DMS53 treated with DMSO at 0.1 percent for 48 hours (cell line): ENCODE measurements around the gene PEPD.
A peak's percentile ranks its signal among the peaks of the same experiment; 100 is the strongest.

Source experiments
- DNase-seq: peaks from one replicate; lab custom pipeline; 2025; ENCODE audit not compliant: unreplicated experiment; lab: John Stamatoyannopoulos, UW

Gene PEPD

DNA sequence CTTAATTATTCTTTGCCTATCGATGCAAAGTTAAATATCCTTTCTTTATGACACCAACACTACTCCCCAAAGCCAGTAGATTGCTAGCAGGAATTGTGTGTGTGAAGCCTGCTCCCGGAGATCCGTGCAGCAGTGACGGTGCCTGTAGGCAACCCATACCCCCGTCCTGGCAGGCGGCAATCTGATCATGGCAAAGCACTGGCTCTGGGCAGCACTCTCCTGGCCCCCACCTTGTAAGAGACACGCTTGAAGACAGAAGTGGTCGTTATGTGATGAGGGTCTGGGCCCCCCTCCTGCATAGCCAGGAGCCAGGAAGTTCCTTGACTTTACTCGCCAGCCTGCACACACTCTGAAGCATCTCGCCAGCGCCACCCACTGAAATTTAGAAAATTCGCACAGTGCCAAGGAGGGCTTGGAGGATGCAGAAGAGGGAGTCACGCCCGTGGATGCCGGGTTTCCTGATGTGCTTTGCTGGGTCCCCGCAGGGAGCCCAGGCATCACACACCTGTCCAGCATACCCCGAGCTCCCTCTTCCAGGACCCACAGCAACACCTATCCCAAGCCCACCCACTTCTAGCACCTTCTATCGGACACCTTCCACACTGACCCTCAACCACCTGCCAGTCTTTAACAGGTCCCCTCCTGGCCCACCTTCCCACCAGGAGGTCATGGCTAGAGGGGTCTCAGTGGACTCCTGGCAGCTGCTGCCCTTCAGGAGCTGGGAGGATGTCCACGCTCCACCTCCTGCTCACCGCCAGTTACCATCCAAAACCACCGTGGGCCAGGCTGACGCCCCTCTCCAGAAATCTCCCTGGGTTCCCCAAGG, 93.6 kb downstream of the PEPD start:
- DNase-seq, result no peak

DNA sequence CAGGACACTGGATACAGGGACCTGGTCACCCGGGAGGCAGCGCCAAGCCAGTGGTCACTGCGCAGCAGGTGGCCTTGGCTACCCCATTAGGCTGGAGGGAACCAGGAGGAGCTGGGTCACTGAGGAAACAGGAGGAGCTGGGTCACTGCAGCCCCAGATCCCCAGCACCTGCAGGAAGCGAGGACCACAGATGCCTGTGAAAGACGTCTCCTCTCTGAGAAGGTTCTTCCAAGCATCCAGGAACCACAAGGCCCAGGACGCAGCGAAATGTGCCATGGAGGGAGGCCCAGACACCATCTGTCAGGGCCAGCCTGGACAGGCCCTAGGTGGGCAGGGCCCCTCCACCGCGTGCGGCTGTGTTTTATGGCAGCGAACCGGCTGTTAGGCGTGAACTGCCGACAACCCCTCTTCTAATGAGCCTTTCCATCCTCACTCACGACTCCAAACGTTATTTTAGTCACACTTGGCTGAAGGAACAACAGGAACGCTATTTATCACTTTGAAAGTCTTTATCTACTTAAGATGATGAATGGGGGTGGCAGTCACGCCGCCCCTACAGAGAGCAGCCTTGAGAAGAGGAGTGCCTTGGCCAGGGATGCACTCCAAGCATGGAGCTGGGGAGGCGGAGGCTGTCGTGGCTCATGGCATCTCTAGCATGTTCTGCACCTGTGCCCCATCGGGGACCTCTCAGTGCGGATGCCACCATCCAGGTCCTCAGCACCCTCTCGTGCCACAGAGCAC, 94.8 kb downstream of the PEPD start:
- no peak for DNase-seq

DNA sequence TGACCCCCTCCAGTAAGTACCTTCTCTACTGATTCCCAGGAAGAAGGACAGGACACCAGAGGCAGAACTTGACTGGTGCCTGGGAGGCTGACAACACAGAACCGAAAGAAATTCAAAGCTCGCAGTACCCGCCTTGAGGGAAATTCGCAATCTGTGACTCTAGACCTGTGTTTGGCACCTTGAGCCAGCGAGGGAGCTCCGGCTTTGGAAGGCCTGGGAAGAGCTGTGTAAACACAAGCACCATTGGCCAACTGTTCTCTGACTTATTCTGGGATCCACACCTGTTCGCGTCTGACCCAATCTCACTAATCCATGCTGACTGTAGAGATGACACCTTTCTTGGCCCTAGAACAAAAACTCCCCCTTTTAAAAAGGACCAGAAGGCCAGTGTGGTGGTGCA, 97.4 kb downstream of the PEPD start:
- DNase-seq, result no peak

DNA sequence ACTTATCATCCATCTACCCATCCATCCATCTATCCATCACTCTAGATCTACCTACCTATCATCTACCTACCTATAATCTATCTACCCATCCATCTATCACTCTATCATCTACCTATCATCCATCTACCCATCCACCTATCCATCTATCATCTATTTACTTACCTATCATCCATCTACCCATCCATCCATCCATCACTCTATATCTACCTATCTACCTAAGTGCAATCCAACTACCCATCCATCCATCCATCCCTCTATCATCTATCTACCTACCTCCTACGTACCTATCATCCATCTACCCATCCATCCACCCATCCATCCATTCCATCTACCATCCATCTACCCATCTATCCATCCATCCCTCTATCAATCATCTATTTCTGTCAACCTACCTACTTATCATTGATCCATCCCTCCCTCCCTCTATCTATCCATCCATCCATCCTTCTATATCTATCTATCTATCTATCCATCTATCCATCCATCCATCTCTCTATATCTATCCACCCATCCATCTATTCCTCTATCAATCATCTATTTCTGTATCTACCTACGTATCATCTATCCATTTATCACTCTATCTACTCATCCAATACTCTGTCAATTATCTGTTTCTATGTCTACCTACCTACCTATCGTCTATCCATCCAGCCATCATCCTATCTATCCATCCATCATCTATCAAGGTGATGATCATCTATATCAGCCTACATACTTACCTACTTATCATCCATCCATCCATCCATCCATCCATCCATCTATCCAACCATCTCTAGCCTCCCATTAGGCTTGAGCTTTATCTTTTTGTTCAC, 99.0 kb downstream of the PEPD start:
- DNase-seq, result no peak

DNA sequence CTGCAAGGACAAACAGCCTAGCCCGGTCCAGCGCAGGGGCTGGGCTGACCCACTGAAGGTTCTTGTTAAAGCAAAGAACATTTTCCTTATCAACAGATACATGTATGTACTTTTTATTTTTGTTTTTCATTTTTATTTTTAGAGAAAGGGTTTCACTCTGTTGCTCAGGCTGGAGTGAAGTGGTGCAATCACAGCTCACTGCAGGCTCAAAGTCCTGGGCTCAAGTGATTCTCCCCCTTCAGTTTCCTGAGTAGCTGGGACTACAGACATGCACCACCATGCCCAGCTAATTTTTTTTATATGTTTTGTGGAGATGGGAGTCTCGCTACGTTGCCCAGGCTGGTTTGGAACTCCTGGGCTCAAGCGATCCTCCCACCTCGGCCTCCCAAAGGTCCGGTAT, 100.2 kb downstream of the PEPD start:
- no peak for DNase-seq

DNA sequence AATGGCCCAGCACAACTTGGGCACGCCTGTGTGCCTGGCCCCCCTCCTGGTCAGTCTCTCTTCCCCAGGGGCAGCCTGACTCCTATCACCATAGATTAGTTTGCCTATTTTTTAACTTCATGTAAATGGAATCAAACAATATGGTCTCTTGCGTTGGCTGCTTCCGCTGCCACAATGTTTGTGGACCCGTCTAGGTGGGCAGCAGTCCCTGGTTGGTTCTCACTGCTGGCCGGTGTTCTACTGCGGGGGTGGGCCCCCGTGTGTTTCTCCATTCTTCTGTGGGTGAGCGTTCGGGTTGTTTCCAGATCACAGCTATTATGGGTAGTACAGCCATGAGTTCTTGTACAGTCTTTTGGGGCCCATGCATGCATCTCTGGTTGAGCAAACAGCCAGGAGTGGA, 100.8 kb downstream of the PEPD start:
- no peak for DNase-seq

DNA sequence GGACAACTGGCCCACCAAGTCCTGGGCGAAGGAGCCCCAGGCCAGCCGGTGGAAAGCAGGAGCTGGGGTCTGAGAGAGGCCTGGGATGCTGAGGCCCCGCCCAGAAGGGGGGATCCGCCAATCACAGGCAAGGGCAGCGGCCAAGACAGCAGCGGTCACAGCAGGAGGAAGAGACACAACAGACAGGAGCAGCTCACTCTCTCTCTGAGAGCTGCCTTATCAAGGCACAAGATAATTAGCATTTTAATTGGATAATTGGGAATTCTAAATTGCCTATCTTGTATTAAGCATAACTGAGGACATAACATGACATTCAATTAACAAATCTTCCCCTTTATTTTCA, 101.8 kb downstream of the PEPD start:
- no peak for DNase-seq

DNA sequence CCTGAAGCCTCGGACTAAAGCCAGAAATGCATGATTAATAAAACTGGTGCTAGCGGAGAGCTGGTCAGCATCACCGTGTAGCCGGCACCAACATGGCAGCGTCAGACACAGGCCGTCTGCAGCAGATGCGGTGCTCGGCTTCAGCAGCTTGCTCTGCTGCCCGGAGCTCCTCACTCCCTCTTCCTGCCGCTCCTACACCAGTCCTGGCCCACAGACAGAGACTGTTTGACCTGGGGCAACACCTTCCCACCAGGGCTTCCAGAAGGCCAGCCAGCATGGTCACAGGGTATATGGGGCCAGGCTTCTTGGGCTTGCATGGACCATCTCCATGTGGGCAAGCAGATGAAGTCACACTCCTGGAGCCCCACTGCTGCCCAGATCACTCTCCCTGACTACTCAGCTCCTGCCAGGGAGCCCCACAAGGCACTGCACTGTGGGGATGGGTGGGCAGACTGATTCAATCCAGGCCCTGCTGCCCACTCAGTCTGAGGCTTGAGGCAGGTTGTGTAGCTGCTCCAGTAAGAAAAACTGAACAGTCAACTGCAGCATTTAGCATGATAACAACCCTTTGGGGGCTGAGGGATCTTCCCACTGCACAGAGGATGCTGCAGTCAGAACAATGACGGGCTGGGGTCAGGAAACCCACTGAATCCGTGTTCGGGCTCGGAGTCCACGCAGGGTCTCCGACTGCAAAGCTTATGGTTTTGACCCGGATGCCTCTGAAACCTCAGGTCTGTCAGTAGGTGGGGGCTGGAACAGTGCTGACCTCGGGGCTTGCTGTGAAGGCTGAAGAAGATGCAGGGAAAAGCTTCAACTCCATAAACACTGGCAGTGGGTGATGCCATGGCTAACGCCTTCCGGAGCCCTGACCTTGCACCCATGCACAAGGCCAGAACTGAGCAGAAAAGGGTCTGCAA, 102.5 kb downstream of the PEPD start:
- no peak for DNase-seq

DNA sequence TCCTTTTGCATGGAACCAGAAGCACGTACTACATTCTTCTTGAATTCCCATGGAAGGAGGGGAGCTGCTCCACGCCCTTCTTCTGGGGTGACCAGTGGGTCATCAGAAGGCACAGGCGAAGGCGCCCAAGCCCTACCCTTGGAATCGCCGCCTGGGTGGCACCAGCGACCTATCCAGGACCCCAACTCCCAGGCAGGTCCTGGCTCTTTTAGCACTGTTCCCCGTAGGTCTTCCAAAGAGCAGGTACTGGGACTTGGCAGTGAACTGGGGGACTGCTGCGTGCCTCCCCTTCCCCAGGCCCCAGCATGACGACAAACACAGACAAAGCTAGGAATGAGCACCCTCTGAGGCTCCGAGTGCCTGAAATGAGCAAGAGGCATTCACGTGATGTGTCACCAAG, 103.1 kb downstream of the PEPD start:
- no peak for DNase-seq

DNA sequence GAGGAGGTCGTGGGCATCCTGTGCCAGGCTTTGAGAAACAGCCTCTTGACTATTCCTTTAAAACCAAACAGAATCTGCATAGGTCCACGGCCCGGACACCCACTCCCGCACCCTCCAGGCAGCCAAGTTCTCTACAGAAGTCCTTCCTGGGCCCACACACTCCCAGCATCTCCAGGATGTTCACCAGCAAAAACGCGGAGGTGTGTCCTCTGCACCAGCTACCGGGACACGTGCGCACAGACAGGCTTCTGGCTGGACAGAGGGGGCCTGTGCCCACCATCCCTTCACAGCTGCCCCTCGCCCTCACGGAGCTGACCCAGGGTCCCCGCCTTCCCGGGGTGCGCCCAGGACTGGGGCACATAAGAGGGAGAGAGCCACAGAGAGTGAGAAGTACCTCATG, 103.8 kb downstream of the PEPD start:
- no peak for DNase-seq

DNA sequence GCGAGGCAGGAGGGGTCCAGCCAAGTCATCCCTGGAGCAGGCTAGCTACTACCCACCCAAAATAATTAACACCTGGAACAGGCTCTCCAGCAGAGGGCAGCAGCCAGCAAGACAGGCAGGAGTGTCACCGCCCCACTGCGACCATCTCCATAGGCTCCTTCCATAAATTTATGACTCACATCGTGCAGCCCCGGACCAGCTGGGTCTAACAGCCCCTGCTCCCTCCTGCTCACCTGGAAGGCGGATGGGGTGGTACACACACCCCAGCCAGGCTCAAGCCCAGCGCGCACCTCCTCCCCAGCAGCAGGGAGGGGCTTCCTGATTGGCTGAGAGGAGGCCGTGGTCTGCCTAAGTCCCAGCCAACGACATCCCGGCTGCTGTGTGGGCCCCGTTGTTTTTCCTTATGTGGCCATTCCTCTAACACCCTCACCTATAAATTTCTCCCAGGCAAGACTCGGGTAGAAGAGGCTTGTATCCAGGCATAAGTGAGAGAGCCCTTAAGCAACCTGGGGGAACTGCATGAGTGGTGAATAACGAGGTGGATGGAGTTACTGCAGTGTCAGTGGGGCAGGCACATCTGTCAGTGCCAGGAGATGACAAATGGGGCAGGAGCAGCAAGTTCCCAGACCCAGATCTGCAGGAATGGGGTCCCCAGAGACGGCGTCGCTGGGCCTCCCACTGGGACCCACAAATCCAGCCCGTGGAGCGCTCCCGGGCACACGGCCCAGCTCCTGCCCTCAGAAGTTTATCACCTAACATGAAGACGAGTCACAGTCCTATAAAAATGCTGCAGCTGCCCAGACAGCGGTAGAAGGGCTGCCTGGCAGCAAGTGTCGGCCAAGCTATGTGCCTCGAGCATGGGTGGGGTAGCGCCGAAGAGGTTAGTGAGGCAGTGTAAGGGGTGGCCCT, 105.0 kb downstream of the PEPD start:
- peak; percentile 68 for DNase-seq

DNA sequence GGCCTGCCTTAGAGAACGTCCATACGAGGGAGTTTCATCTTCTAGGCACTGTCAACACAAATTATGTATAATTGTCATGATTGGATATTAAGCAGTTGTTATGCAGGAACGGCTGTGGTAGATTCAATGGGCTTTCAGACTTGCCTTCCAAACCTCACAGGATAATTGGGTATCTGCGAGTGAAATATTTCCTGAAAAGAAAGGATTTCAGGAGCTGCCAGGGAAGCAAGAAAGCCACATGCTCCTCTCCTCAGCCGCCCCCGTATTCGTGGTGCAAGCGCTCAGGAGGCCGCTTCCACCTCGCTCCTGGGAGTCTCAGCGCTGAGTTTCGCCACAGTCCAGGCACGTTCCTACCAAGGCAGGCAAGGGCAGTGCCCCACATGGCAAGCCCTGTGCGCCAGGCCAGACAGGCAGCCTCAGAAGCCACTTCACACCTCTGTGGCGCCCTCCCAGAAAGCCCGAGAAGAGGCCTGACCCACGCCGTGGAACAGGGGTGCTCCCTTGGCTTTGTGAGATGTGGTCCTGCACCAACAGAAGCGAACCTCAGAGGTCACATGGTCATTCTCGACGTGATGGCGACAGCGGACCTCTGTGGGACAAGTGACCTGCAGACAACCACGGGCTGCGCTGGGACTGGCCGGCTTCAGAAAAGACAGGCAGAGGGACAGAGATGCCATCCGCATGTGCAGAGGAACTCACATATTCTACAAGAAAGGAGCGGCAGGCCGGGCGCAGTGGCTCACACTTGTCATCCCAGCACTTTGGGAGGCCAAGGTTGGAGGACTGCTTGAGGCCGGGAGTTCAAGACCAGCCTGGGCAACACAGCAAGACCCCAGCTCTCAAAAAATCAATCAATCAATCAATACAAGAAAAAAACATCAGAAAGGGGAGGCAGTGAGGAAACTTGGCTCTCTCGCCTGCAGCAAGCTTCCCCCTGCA, 106.7 kb downstream of the PEPD start:
- DNase-seq, result no peak

DNA sequence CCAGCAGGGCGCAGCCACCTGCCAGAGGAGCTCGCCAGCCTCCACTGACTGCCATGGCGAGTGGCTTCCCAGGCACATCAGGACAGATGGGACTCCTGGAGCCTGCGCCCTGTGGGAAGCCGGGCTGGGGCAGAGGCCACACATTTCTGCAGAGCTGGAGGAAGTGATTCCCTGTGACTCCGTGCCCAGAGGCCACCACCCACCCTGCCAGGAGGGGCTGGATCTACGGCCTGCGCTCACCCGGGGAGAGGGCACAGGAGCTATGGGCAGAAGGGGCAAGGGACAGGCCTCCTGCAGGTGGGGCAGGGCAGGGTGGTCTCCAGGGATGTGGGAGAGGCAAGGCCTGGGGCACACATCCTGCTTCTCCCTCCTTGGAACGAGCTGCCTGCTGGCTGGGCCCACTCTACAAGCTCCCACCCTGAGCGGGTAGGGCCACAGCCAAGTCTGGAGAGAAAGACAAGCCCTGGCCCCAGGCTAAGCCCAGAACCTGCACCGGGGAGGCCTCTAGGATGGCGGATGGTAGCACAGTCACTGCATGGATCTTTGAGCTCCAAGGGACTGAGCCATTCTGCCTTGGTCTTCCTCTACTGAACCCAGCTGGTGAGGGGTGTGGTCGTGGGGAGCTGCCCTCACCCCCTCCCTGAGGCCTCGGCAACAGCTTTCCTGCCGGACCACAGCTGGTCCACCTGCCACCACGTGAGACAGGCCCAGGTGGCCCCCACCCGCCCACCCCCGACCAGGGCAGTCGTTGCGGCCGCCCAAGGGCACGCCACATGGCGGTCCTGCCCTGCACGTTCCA, 107.5 kb downstream of the PEPD start:
- no peak for DNase-seq

DNA sequence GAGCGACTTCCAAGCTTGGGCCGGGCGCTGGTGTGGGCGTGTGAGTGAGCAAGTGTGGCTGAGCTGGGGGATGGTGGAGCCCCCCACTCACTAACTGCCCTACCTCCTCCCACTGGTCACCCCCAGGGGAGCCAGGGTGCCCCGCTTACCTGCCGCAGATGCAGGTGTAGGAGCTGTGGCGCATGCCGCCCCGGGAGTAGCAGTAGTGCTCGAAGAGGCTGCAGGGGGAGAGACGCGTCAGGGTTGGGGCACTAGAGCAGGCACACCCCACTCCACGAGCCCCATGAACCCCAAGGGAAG, 108.2 kb downstream of the PEPD start:
- no peak for DNase-seq

DNA sequence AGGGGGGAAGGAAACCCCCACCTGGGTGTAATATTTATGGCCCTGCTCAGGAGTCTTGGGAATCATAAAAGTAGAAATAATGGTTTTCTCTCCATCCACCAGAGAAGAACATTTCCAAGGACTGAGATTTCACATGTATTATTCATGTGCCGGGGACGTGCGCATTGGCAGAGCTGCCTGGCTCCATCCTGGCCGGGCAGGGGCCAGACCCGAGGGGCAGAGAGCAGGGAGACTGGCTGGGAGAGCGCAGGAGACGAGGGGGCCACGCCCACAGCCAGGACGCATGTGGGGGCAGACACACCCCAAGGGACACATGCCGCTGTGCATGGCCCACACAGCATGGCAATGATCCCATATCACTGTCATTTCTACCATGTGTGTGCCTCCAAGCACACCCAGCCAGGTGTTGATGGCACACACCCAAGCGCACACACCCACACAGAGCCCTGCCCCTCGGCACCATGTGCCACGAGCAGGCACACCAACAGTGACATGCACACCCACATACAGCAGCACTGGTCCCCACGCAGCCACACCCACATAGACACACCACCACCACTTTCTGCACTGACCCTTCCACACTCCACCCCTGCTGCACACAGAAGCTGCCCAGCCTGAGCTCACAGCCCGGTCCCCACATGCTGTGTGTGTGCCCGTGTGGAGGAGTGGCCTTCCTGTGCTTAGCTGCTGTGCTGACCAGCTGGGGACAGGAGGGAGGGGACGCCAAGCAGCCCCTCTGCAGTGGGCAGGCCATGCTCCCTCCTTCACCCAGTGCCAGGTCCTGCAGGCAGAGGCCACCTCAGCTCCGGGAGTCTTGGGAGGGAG, 108.8 kb downstream of the PEPD start:
- DNase-seq, result no peak

DNA sequence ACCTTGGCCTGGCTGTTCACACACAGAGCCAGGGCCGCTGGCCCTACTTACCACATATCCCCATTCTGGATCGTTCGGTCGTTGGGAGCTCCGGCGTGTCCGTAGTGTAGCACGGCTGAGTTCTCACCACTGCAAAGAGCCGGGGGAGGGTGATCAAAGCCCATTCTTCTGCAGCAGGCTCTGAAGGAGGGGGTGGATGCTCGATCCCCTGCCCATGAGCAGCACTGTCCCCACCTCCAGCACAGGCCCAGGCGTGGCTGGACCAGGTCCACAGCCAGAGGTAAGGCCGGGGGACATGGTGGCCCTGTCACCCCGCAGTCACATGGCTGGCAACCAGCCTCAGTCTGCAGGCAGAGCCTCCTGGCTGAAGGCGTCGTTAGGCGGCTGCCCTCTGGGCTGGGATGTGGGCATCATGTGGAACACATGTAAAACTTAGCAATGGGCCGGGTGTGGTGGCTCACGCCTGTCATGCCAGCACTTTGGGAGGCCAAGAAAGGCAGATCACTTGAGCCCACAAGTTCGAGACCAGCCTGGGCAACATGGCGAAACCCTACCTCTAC, 109.9 kb downstream of the PEPD start:
- no peak for DNase-seq

DNA sequence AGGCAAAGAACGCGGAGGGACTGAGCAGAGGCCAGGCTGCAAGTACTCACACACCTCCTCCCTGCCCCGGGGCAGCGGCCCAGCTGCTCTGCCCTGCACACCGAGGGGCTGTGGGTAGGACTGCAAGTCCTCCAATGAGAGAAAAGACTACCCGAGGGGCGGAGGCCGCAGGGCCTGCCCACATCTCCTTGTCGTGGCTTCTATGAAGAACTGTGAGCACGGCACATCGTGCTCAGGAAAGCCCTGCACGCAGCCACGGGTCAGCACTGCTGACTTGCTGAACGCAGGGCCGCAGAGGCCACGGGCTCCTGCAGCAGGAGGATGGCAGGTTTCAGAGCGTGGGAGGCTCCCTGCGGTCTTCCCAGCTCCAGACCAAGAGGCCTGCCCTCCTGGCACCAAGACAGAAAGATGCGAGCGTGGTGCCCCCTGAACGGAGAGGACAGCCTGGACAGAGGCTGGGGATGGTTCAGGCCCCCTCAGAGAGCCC, 110.6 kb downstream of the PEPD start:
- no peak for DNase-seq
